ENCODE results near the gene CD200R1.

The CD200R1 gene

GRCh38 chr3:112990672-112991602 lies 16.0 kb upstream of the CD200R1 start, which contains the start of gene GTPBP8 (continued):
- TF ChIP-seq ZNF623 (tag by site-specific recombination; IDR thresholded peaks at IDR 0.05) (no peak), ZNF211 (tag by site-specific recombination; IDR thresholded peaks at IDR 0.05; ENCODE audit: low read depth) (no peak), ZNF26 (tag by site-specific recombination; IDR thresholded peaks at IDR 0.05) (no peak), MYNN (tag by site-specific recombination; IDR thresholded peaks at IDR 0.05; ENCODE audit: borderline replicate concordance) (no peak), ZNF23 (tag by site-specific recombination; IDR thresholded peaks at IDR 0.05; ENCODE audit: borderline replicate concordance) (no peak), ZNF660 (tag by site-specific recombination; IDR thresholded peaks at IDR 0.05) (peak; percentile 6; the same call in 1 of the 2 replicates), ZNF433 (tag by site-specific recombination; IDR thresholded peaks at IDR 0.05; ENCODE audit: low read depth) (no peak), ZNF292 (tag by site-specific recombination; IDR thresholded peaks at IDR 0.05; ENCODE audit: borderline replicate concordance, low read depth) (no peak), ZNF776 (tag by site-specific recombination; IDR thresholded peaks at IDR 0.05; ENCODE audit: borderline replicate concordance) (no peak), KLF9 (tag by site-specific recombination; IDR thresholded peaks at IDR 0.05; ENCODE audit: low read depth) (peak; percentile 35), ZNF600 (tag by site-specific recombination; IDR thresholded peaks at IDR 0.05) (0 out of 2 replicates have a peak, but pooled peaks have one; percentile 11), REST (tag by site-specific recombination; IDR thresholded peaks at IDR 0.05) (no peak), ZFP3 (tag by site-specific recombination; IDR thresholded peaks at IDR 0.05; ENCODE audit: low read depth) (no peak), GLIS1 (tag by site-specific recombination; IDR thresholded peaks at IDR 0.05) (no peak), HOXA7 (CRISPR knock-in tag; IDR thresholded peaks at IDR 0.05; ENCODE audit: borderline replicate concordance) (no peak), ZNF19 (tag by site-specific recombination; IDR thresholded peaks at IDR 0.05; ENCODE audit: low read depth) (no peak), SALL2 (tag by site-specific recombination; IDR thresholded peaks at IDR 0.05; ENCODE audit: borderline replicate concordance) (no peak), ZBTB7A (tag by site-specific recombination; IDR thresholded peaks at IDR 0.05; ENCODE audit: low read depth) (no peak), ZNF621 (tag by site-specific recombination; IDR thresholded peaks at IDR 0.05) (no peak), ZNF266 (tag by site-specific recombination; IDR thresholded peaks at IDR 0.05; ENCODE audit: low read depth) (no peak), FEZF1 (tag by site-specific recombination; IDR thresholded peaks at IDR 0.05) (no peak), ZFHX2 (tag by site-specific recombination; conservative IDR thresholded peaks at IDR 0.05) (peak; percentile 67), ZNF121 (tag by site-specific recombination; IDR thresholded peaks at IDR 0.05) (no peak), ZNF24 (tag by site-specific recombination; IDR thresholded peaks at IDR 0.05) (peak; percentile 62; the same call in 1 of the 2 replicates), ZNF558 (tag by site-specific recombination; IDR thresholded peaks at IDR 0.05) (no peak), ZNF398 (tag by site-specific recombination; IDR thresholded peaks at IDR 0.05) (no peak), ZNF677 (tag by site-specific recombination; IDR thresholded peaks at IDR 0.05) (no peak), TRIM28 (IDR thresholded peaks at IDR 0.05; ENCODE audit: borderline replicate concordance, low read length) (no peak), ZNF341 (tag by site-specific recombination; IDR thresholded peaks at IDR 0.05; ENCODE audit: low read depth) (peak; percentile 93), ZNF596 (tag by site-specific recombination; IDR thresholded peaks at IDR 0.05) (no peak), OSR2 (tag by site-specific recombination; IDR thresholded peaks at IDR 0.05) (no peak), ZNF501 (tag by site-specific recombination; IDR thresholded peaks at IDR 0.05) (peak; percentile 75; the same call in 1 of the 2 replicates), ZBTB17 (tag by site-specific recombination; IDR thresholded peaks at IDR 0.05) (peak; percentile 79), SCRT1 (tag by site-specific recombination; IDR thresholded peaks at IDR 0.05; ENCODE audit: borderline replicate concordance) (no peak)
